ENCODE results near the gene BCAP31. TPM values are rescaled to one million over a fixed set of nuclear protein-coding genes. Genes with fewer than 3 reads are reported as not detected.

Gene BCAP31
- polyA plus RNA-seq, 1 experiment: 222 TPM

- ChIA-PET POLR2A (no interaction called here), CTCF (interaction anchor here (1.2 to 2.2 kb wide), 3 partner anchors 14 to 185 kb away, joined by 3 to 10 read pairs (median 3); no protein-coding TSS in a partner anchor)
- H3K4me3 ChIP-seq (ENCODE audit: low read depth, low read length): no peak overlapping the region
- no peak for DNase-seq (ENCODE audit: low read depth)
- no peaks in the 10 kb centered on the region; the same call in 1 of the 2 replicates for H3K36me3 ChIP-seq (ENCODE audit: control insufficient read depth, insufficient read depth, low read length)
- no peak for TF ChIP-seq CTCF (IDR thresholded peaks at IDR 0.05; ENCODE audit: insufficient read depth, low read depth, low read length)
- no peaks in the 10 kb centered on the region for H3K27me3 ChIP-seq (ENCODE audit: control insufficient read depth, insufficient read depth, low read length)
These were observed 43.5 kb upstream of the BCAP31 start for GRCh38 chrX:153767674-153768055.

GRCh38 chrX:153766871-153767673 lies 42.9 kb upstream of the BCAP31 start:
- no peak for TF ChIP-seq CTCF (IDR thresholded peaks at IDR 0.05; ENCODE audit: insufficient read depth, low read depth, low read length)
- no peak for DNase-seq (ENCODE audit: low read depth)
- Histone ChIP-seq H3K36me3 (ENCODE audit: control insufficient read depth, insufficient read depth, low read length) (no peaks in the 10 kb centered on the region; the same call in 1 of the 2 replicates), H3K27me3 (ENCODE audit: control insufficient read depth, insufficient read depth, low read length) (no peaks in the 10 kb centered on the region), H3K4me3 (ENCODE audit: low read depth, low read length) (no peak overlapping the region)
- ChIA-PET CTCF (interaction anchor here (1.3 to 2.2 kb wide), 3 partner anchors 156 to 186 kb away, joined by 3 to 10 read pairs (median 7); no protein-coding TSS in a partner anchor), POLR2A (no interaction called here)

- TF ChIP-seq CTCF (IDR thresholded peaks at IDR 0.05; ENCODE audit: insufficient read depth, low read depth, low read length): no peak
- Histone ChIP-seq H3K27me3 (ENCODE audit: control insufficient read depth, insufficient read depth, low read length) (no peaks in the 10 kb centered on the region), H3K4me3 (ENCODE audit: low read depth, low read length) (peak overlapping the region; percentile 48), H3K36me3 (ENCODE audit: control insufficient read depth, insufficient read depth, low read length) (no peaks in the 10 kb centered on the region; the same call in 1 of the 2 replicates)
- CTCF ChIA-PET: interaction anchor here (0.7 to 2.2 kb wide), 4 partner anchors 14 to 187 kb away, joined by 3 to 10 read pairs (median 7); no protein-coding TSS in a partner anchor
- peak; percentile 4 for DNase-seq (ENCODE audit: low read depth)
- POLR2A ChIA-PET: no interaction called here
These were observed 42.1 kb upstream of the BCAP31 start for GRCh38 chrX:153766098-153766817.

GRCh38 chrX:153765138-153766079 lies 41.2 kb upstream of the BCAP31 start:
- ChIA-PET CTCF (interaction anchor here (0.7 to 2.2 kb wide), 6 partner anchors 15 to 188 kb away, joined by 3 to 10 read pairs (median 7); partner anchors contain the start of gene RENBP), POLR2A (no interaction called here)
- no peak for TF ChIP-seq CTCF (IDR thresholded peaks at IDR 0.05; ENCODE audit: insufficient read depth, low read depth, low read length)
- Histone ChIP-seq H3K4me3 (ENCODE audit: low read depth, low read length) (peak overlapping the region; percentile 48), H3K36me3 (ENCODE audit: control insufficient read depth, insufficient read depth, low read length) (no peaks in the 10 kb centered on the region; the same call in 1 of the 2 replicates), H3K27me3 (ENCODE audit: control insufficient read depth, insufficient read depth, low read length) (no peaks in the 10 kb centered on the region)
- no peak for DNase-seq (ENCODE audit: low read depth)
